Tibial artery (tissue), 4 donors: Measurements from ENCODE around the gene DHX40.
"Not testable (repeated sequence)": the region's sequence is repeated elsewhere in the genome, so short reads cannot be mapped to it uniquely, and the experiment has no call there.

Experiments used
- DNase-seq, 2 donors: peaks; one replicate each; pipeline ENCODE4 v3.0.0-alpha.2; 2019
- H3K27ac ChIP-seq, 2 donors: fragments of 200-600 bp; sonication (generic) in 1 of 2; 1 replicate in 1 of 2; 2 replicates in 1 of 2; pipeline ENCODE4 v1.5.1; 2018 to 2019; ENCODE audit warnings: mild to moderate bottlenecking in 1 of 2
- H3K27me3 ChIP-seq, 2 donors: fragments of 200-600 bp; sonication (generic) in 1 of 2; one replicate each; pipeline versions ENCODE4 v1.5.1 to v1.6.0; 2016 to 2019
- H3K36me3 ChIP-seq, 3 donors: fragments of 200-600 bp; sonication (generic) in 2 of 3; one replicate each; pipeline ENCODE4 v1.5.1; 2016 to 2019; ENCODE audit warnings: mild to moderate bottlenecking in 2 of 3
- H3K4me1 ChIP-seq, 4 donors: fragments of 200-600 bp; sonication (generic) in 2 of 4; 1 replicate in 3 of 4; 2 replicates in 1 of 4; pipeline ENCODE4 v1.5.1; 2016 to 2019
- H3K4me3 ChIP-seq, 2 donors: fragments of 200-600 bp; sonication (generic) in 1 of 2; 1 replicate in 1 of 2; 2 replicates in 1 of 2; pipeline ENCODE4 v1.5.1; 2018 to 2019; ENCODE audit warnings: mild to moderate bottlenecking in 2 of 2
- H3K9me3 ChIP-seq, 3 donors: fragments of 200-600 bp; sonication (generic) in 1 of 3; one replicate each; pipeline ENCODE4 v1.5.1; 2016 to 2019
- intact Hi-C: fragments of 100-400 bp; cut with DNase I; formaldehyde crosslinking; loops from one replicate; pipeline ENCODE4 v1.15.0; 2023; ENCODE audit warnings: low total_unique reads
- TF ChIP-seq, protein P1 (sequence below), 2 experiments: fragments of 200-600 bp in 1 of 2; fragments of 450-650 bp in 1 of 2; IDR thresholded peaks; one replicate each; pipeline ENCODE4 v1.5.1; 2017 to 2019; ENCODE audit warnings: antibody characterized with exemption in 2 of 2, mild to moderate bottlenecking in 1 of 2, moderate library complexity in 1 of 2

The DHX40 gene

DNA sequence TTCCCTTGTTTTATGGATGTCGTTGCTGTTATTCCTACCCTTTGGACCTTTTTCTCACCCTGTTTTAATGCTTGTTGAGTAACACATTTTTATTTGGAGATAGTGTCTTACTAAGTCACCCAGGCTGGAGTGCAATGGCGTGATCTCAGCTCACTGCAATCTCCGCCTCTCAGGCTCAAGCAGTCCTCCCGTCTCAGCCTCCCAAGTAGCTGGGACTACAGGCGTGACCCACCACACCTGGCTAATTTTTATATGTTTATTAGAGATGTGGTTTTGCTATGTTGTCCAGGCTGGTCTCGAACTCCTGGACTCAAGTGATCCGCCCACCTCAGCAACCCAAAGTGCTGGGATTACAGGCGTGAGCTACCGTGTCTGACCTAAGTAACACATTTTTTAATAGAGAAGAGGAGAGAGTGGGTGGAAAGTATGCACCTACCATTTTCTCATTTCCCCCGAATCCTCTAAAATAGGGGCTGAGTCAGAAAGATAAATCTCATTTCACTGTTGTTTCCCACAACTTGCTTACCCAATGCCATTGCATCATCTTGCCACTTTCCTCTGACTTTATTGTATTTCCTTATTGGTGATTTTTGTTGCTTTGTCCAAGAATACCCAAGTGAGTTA, 7.0 kb downstream of the DHX40 start:
- no peaks in the 10 kb centered on the region for H3K4me1 ChIP-seq
- no peaks in the 10 kb centered on the region for H3K9me3 ChIP-seq
- intact Hi-C loops: no loop called here
- H3K36me3 ChIP-seq: peaks cover 6 to 41% (median 23%) of the 10 kb centered on the region in 3 donors
- H3K27me3 ChIP-seq: no peaks in the 10 kb centered on the region
- H3K4me3 ChIP-seq: no peak overlapping the region
- no peak for DNase-seq
- TF ChIP-seq, protein P1, sequence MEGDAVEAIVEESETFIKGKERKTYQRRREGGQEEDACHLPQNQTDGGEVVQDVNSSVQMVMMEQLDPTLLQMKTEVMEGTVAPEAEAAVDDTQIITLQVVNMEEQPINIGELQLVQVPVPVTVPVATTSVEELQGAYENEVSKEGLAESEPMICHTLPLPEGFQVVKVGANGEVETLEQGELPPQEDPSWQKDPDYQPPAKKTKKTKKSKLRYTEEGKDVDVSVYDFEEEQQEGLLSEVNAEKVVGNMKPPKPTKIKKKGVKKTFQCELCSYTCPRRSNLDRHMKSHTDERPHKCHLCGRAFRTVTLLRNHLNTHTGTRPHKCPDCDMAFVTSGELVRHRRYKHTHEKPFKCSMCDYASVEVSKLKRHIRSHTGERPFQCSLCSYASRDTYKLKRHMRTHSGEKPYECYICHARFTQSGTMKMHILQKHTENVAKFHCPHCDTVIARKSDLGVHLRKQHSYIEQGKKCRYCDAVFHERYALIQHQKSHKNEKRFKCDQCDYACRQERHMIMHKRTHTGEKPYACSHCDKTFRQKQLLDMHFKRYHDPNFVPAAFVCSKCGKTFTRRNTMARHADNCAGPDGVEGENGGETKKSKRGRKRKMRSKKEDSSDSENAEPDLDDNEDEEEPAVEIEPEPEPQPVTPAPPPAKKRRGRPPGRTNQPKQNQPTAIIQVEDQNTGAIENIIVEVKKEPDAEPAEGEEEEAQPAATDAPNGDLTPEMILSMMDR (IDR thresholded peaks at IDR 0.05): no peak
- H3K27ac ChIP-seq: no peak overlapping the region

DNA sequence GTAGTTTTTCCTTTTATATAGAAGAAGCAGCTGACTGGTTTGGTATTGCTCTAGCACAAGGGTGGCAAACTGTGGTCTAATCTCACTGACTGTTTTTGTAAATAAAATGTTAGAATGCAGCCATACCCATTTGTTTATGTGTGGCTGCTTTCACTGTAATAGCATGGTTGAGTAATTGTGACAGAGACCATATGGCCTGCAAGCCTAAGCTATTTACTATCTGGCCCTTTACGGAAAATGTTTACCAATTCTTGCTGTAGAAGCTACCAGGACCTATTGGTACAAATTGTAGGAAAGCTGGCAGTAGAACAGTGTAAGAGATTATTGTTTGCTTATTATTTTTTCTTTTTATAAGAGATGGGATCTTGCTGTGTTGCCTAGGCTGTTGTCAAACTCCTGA, 18.8 kb downstream of the DHX40 start:
- H3K27me3 ChIP-seq, H3K36me3 ChIP-seq, DNase-seq, intact Hi-C loops, H3K9me3 ChIP-seq, H3K4me1 ChIP-seq, H3K4me3 ChIP-seq, H3K27ac ChIP-seq: not testable (repeated sequence)

DNA sequence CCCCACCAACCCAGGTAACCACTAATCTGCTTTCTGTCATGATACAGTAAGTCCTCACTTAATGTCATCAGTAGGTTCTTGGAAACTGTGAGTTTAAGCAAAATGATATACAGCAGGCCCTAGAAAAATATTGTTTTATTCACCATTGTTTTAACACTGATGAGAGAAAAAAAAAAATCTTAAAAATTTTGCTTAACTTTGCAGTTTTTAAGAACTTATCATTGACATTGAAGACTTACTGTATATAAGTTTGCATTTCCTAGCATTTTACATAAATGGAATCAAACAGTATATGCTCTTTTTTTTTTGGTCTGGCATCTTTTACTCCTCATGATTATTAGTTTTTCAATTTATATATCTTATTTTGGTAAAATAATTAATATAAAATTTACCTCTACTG, 34.8 kb downstream of the DHX40 start:
- Histone ChIP-seq H3K27me3 (no peaks in the 10 kb centered on the region), H3K4me3 (no peak overlapping the region), H3K9me3 (no peaks in the 10 kb centered on the region), H3K27ac (no peak overlapping the region), H3K4me1 (no peaks in the 10 kb centered on the region), H3K36me3 (peaks cover 41 to 51% (median 44%) of the 10 kb centered on the region in 3 donors)
- TF ChIP-seq, protein P1 (IDR thresholded peaks at IDR 0.05): no peak
- intact Hi-C loops: no loop called here
- no peak for DNase-seq

DNA sequence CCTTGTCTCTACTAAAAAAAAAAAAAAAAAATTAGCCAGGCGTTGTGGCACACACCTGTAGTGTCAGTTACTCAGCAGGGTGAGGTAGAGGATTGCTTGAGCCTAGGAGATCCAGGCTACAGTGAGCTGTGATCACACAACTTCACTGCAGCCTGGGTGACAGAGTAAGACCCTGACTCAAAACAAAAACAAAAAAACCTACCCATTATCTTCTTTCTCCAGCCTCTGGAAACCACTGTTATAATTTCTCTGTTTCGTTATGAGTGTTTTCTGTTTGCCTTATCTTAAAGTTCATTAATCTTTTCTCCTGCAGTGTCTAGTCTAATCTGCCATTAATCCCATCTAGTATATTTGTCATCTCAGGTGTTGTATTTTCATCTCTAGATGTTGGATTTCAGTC, 35.7 kb downstream of the DHX40 start:
- Histone ChIP-seq H3K4me3 (no peak overlapping the region), H3K4me1 (no peaks in the 10 kb centered on the region), H3K27ac (no peak overlapping the region), H3K9me3 (no peaks in the 10 kb centered on the region), H3K27me3 (no peaks in the 10 kb centered on the region), H3K36me3 (peaks cover 50 to 61% (median 54%) of the 10 kb centered on the region in 3 donors)
- TF ChIP-seq, protein P1 (IDR thresholded peaks at IDR 0.05): no peak
- no peak for DNase-seq
- intact Hi-C loops: no loop called here

DNA sequence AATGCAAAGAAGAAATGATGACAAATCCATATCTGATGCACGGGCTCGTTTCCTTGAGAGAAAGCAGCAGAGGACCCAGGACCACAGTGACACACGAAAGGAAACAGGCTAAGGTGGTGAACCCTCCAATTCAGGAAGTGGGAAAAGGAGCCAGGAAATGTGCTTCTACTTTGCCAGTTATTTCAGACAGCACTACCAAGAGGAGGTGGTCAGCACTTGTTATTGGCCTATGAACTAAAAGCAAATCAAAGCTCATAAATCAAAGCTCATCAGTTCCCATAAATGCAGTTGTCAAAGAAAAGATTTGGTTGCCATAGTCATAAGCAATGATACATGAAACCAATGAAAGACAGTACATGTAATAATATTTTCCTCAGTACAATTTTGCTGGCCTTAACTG, 41.7 kb downstream of the DHX40 start:
- TF ChIP-seq, protein P1 (IDR thresholded peaks at IDR 0.05): no peak
- intact Hi-C loops: no loop called here
- Histone ChIP-seq H3K4me3 (no peak overlapping the region), H3K27me3 (no peaks in the 10 kb centered on the region), H3K36me3 (peaks cover 47 to 82% (median 57%) of the 10 kb centered on the region in 3 donors), H3K27ac (no peak overlapping the region), H3K9me3 (no peaks in the 10 kb centered on the region), H3K4me1 (no peaks in the 10 kb centered on the region)
- DNase-seq: no peak

DNA sequence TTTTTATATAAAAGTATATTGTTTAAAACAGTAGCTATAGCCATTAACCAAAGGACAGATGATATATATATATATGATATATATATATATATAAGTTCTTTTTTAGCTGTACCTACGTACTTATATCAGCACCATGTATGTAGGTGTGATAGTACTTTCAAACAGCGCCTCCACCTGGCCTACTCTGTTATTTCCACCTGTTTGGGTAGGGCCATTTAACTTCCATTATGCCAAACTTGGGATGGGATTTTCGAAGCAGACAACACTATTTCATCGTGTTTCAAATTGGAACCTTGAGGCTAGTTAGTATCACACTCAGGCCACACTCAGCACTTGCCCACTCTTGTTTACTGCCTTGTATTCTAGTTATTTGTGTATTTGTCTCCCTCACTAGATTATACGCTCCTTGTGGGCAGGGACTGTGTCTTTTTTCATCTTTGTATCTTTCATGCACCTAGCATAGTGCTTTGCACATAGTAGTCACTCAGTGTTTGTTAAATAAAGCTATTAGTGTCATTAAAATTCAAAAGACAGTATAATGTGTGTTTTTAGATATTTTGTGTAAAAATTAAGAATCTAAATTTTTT, 42.5 kb downstream of the DHX40 start:
- H3K36me3 ChIP-seq: peaks cover 41 to 73% (median 48%) of the 10 kb centered on the region in 3 donors
- TF ChIP-seq, protein P1 (IDR thresholded peaks at IDR 0.05): no peak
- no peaks in the 10 kb centered on the region for H3K27me3 ChIP-seq
- DNase-seq: no peak
- intact Hi-C loops: no loop called here
- H3K4me1 ChIP-seq: no peaks in the 10 kb centered on the region
- H3K9me3 ChIP-seq: no peaks in the 10 kb centered on the region
- H3K4me3 ChIP-seq: no peak overlapping the region
- H3K27ac ChIP-seq: no peak overlapping the region
